ENCODE data around the gene RAB9B.
"Not testable (repeated sequence)": the region's sequence is repeated elsewhere in the genome, so short reads cannot be mapped to it uniquely, and the experiment has no call there.

RAB9B gene, protein sequence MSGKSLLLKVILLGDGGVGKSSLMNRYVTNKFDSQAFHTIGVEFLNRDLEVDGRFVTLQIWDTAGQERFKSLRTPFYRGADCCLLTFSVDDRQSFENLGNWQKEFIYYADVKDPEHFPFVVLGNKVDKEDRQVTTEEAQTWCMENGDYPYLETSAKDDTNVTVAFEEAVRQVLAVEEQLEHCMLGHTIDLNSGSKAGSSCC

GRCh38 chrX:103831803-103832544, at the start of gene RAB9B:
Gene RAB9B (minus strand): TSS chrX:103832257. CDS start chrX:103825784, 6,473 bp downstream.
- DNase-seq = peak; percentile 3

- no peak for DNase-seq
Measured at GRCh38 chrX:103879339-103879738, 47.3 kb upstream of the RAB9B start.

DNA sequence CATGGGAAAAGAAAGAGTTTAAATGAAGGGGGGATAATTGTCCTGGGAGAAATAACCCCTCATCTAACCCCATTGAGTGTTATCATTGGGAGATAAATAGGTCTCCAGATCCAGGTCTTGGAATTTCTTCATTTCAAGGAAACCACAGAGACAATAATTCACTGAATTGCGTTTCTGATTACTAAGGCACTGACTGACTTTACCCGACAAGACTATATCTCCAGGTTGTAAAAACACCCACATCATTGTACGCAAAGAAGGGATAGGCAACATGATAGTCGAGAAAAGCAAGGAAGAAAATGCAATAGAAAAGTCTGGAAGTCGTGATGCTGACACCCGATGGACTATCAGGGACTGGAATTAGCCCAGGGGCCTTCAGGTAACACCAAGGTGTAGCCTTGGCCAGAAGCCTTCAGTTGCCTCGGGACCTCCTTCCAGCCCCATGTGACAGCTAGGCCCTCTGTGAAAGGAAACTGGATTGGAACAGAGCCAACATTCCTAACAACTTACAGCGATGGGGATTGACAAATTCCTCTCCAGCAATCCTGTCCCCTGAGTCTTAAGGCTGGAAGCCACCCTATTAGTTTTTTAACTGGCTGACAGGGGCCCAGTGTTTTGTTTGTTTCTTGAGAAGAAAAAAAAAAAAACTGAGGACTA, 46.5 kb upstream of the RAB9B start:
- no peak for DNase-seq

DNA sequence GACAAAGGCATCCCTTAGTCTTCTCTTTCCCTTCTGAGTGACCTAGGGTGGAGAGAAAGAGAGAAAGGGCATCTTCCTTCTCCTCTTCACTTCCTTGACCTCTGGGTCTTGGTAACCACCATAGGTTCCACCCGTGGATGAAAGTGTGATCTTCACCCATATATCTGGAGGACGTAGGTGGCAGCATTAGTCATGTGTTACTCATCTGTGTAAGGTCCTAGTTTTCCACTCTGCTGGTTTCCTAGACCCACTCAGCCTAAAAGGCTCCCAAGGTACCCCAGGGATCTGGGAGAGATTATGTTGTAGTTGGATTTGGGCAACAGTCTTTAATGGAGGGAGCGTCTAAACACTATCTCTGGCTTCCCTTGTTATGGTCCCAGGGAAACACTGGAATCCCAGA, 45.5 kb upstream of the RAB9B start:
- no peak for DNase-seq

DNA sequence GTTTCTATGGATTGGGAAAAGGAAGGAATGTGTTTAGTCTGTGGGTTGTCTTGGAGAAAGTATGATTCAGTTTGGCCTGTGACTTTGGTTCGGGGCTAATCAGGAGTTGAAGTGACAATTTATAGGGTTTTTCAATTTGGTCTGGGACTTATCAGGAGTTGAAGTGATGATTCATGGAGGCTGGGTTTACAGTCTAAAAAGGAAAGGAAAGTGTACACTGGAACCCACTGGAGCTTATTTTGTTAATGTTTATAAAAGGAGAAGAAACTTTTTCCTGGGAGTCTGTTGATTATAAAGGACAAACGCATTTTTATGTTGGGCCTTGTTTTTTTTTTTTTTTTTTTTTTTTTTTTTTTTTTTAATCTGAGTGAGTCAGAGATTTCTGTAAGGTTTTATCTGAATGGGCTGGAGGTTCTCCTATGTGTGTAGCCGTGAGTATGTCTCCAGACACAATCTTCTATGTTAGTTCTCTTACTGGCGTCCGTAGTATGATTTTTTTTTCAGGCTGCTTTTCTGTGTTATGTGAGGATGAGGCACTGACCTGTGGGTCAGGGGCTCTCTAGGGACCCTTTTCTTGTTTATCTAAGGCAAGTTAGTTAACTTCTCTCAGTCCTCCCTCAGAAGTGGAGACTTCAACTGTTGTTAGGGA, 33.0 kb upstream of the RAB9B start:
- DNase-seq = no peak

- DNase-seq = no peak
Measured at GRCh38 chrX:103864149-103864548, 32.1 kb upstream of the RAB9B start.

DNA sequence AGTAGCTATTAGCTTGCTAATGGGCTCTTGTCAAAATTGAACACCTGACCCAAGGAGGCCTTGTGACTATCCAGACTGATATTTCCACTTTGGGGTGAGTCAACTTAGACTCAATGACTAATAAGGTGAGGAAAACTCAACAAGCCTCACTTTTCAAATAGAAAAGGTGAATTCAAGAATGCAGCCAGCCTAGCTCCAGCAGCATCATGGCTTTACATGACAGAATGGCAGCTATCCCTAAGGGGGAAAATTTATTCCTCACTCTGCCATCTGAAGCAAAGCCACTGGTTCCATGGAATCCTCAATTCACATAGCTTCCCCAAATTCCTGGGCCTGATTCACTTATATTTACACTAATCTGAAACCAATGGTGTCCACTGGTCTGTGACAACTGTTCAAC, 29.1 kb upstream of the RAB9B start:
- DNase-seq = no peak

DNA sequence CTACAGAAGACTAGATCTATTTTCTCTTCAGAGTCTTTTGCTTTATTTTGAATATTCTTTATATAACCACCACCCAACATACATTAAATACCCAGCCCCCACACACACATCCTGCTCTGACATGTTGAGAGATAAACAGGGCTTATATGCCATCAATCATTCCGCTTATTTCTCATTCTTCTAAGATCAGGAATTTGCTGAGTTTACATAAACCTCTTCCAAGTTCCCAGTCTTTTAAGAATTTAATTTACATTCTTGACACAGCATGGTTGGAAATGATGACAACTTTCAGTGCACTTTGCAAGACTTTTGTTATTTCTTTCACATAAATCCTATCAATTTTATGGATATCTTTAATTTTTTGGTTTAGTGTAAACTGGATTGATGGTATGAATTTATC, 17.5 kb upstream of the RAB9B start:
- no peak for DNase-seq

DNA sequence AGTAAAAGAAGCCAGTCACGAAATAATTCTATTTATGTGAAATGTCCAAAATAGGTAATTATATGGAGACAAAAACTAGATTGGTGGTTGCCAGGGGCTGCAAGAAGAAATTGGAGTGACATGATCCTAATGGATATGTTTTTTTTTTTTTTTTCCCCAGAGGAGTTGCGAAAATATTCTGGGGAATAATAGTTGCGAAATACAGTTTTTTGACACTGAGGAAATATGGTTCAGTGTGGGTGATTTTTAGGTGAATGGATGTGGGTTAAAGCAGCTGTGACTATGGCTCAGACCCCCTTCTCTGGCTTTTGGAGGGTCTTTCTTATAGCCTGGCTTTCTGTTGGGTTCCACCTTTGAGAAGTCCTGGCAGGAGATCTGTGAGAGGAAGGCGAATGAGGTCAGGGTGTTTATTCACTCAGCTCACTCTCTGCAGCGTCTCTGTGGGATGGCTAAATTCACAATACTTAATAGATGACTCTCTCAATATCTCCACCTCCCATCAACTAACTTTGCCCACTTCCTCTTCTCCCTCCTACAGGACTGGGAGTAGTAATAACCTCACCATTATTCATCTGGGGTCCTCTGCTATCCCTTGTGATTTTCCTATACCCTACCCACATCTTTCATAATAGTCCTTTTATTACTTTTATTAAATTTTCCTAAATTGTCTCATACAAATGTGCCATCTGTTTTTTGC, 15.3 kb upstream of the RAB9B start:
- no peak for DNase-seq

DNA sequence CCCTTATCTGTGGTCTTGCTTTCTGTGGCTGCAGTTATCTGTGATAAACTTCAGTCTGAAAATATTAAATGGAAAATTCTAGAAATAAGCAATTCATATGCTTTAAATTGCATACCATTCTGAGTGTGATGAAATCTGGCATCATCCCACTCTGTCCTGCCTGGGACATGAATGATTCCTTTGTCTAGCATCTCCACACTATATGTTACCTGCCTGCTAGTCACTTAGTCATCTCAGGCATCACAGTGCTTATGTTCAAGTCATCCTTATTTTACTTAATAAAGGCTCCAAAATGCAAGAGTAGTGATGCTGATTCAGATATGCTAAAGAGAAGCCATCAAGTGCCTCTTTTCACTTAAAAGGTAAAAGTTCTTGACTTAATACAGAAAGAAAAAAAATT, 14.3 kb upstream of the RAB9B start:
- DNase-seq = no peak

- DNase-seq = peak; percentile 33
Measured at GRCh38 chrX:103845165-103845653, 13.2 kb upstream of the RAB9B start.

GRCh38 chrX:103839404-103839803, 7.3 kb upstream of the RAB9B start:
- no peak for DNase-seq

GRCh38 chrX:103831342-103831802, 685 bp downstream of the RAB9B start:
- DNase-seq = peak; percentile 53

DNA sequence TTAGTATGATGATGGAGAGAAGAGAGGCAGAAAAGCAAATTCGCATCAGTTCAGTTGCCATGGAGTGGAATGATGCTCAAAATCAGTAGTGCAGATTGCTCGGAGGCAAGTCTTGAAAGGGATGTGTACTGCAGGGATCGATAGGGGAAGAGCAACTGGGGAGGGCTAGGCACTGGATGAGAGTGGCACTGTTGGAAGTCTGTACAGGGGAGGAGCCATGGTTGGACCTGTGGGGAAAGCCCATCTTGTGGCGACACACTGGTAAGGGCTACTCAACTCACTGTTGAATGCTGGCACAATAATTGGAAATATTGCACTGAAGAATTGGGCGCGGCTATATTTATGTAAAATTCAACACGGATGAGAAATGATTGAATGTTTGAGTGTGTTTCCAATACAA, 1.2 kb downstream of the RAB9B start:
- DNase-seq = no peak

GRCh38 chrX:103828529-103828928, 3.5 kb downstream of the RAB9B start:
- no peak for DNase-seq

GRCh38 chrX:103825881-103826280, 6.2 kb downstream of the RAB9B start:
- DNase-seq = no peak

DNA sequence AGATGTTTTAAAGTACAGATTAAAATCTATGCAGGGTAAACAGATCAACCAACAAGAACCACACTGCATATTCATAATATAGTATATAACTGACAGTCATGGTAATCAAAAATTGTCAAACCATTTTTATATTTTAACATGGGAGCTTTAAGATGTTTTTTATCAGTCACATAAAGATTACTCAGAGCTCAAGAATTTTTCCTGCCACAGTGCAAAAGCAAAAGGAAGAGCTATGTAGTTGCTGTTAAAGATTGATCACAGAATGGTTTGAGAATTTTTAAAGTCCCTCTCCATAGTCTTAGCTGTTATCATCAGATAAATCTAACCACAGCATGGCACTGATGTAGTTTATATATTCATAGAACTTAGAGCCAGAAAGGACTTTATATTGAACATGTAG, 8.5 kb downstream of the RAB9B start:
- no peak for DNase-seq

- not testable (repeated sequence) for DNase-seq
Measured at GRCh38 chrX:103820802-103821201, 11.3 kb downstream of the RAB9B start.

GRCh38 chrX:103818842-103819619, 13.0 kb downstream of the RAB9B start:
- no peak for DNase-seq

GRCh38 chrX:103817502-103817901, 14.6 kb downstream of the RAB9B start:
- DNase-seq = no peak

- not testable (repeated sequence) for DNase-seq
Measured at GRCh38 chrX:103817101-103817500, 15.0 kb downstream of the RAB9B start.

- DNase-seq = no peak
Measured at GRCh38 chrX:103811858-103812257, 20.2 kb downstream of the RAB9B start.

Data from activated CD4-positive, alpha-beta T cell treated with anti-CD3 and anti-CD28 coated beads, Interleukin-2, amount 50 U/mL, for 1 hour (primary cell).